ENCODE measurements around the gene NANP. TPM values are rescaled to one million over a fixed set of nuclear protein-coding genes. Genes with fewer than 3 reads are reported as not detected.
"Not testable (repeated sequence)": the region's sequence is repeated elsewhere in the genome, so short reads cannot be mapped to it uniquely, and the experiment has no call there.

Gene NANP
- total RNA-seq, 2 donors from 2014 or later = 3.1 to 3.3 TPM

DNA sequence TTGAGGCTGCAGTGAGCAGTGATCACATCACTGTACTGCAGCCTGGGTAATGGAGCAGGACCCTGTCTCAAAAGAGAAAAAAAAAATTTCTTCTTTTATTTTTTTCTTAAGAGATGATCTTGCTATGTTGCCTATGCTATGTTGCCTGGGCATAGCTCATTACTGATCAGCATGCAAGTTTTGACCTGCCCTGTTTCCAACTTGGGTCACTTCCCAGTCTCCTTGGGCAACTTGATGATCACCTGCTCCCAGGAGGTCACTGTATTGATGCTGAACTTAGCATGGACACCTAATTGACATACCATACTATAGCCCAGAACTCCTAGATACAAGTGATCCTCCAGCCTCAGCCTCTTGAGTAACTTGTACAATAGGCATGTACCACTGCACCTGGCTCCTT lies 30.7 kb upstream of the NANP start:
- TF ChIP-seq, protein P1, sequence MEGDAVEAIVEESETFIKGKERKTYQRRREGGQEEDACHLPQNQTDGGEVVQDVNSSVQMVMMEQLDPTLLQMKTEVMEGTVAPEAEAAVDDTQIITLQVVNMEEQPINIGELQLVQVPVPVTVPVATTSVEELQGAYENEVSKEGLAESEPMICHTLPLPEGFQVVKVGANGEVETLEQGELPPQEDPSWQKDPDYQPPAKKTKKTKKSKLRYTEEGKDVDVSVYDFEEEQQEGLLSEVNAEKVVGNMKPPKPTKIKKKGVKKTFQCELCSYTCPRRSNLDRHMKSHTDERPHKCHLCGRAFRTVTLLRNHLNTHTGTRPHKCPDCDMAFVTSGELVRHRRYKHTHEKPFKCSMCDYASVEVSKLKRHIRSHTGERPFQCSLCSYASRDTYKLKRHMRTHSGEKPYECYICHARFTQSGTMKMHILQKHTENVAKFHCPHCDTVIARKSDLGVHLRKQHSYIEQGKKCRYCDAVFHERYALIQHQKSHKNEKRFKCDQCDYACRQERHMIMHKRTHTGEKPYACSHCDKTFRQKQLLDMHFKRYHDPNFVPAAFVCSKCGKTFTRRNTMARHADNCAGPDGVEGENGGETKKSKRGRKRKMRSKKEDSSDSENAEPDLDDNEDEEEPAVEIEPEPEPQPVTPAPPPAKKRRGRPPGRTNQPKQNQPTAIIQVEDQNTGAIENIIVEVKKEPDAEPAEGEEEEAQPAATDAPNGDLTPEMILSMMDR (IDR thresholded peaks at IDR 0.05) = no peak
- no peak for DNase-seq
- Histone ChIP-seq H3K9me3 (no peaks in the 10 kb centered on the region), H3K9ac (ENCODE audit: low read depth in 2 of 2, low read length in 2 of 2) (no peak overlapping the region), H3K27ac (no peak overlapping the region), H3K4me1 (no peaks in the 10 kb centered on the region), H3K27me3 (no peaks in the 10 kb centered on the region), H3K4me3 (no peak overlapping the region), H3K36me3 (no peaks in the 10 kb centered on the region)
- intact Hi-C loops (cut with DNase I) = no loop called here

DNA sequence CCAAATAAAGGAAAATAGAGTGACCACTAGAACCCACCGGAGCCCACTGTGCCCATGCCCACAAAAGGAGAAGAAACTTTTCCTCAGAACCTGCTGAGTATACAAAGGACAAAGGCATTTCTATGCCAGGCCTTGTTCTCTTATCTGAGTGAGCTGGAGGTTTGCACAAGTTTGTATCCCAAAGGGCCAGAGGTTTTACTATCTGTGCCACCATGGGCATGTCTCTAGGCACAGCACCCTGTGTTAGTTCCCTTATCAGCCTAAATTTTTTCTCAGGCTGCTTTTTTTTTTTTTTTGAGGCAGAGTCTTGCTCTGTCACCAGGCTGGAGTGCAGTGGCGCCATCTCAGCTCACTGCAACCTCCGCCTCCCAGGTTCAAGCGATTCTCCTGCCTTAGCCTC lies 29.1 kb upstream of the NANP start:
- H3K27ac ChIP-seq; DNase-seq; H3K4me1 ChIP-seq; H3K27me3 ChIP-seq; intact Hi-C loops (cut with DNase I); H3K9me3 ChIP-seq; H3K9ac ChIP-seq (ENCODE audit: low read depth in 2 of 2, low read length in 2 of 2); H3K4me3 ChIP-seq; H3K36me3 ChIP-seq: not testable (repeated sequence)

DNA sequence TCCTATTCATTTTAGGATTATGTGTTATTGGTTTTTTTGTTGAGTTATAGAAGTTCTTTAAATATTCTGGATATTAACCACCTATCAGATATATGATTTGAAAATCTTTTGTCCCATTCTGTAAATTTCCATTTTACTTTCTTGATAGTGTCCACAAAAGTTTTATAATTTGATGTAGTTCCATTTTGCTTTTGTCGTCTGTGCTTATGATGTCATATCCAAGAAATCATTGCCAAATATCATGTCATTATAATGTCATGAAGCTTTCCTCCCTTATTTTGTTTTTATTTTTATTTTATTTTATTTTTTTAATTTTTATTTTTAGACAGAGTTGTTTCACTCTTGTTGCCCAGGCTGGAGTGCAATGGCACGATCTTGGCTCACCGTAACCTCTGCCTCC lies 21.0 kb upstream of the NANP start:
- H3K36me3 ChIP-seq = no peaks in the 10 kb centered on the region
- no peak overlapping the region for H3K4me3 ChIP-seq
- DNase-seq = no peak
- no peak overlapping the region for H3K9ac ChIP-seq (ENCODE audit: low read depth in 2 of 2, low read length in 2 of 2)
- H3K27ac ChIP-seq = no peak overlapping the region
- no peaks in the 10 kb centered on the region for H3K9me3 ChIP-seq
- intact Hi-C loops (cut with DNase I) = no loop called here
- H3K27me3 ChIP-seq = no peaks in the 10 kb centered on the region
- no peaks in the 10 kb centered on the region for H3K4me1 ChIP-seq
- TF ChIP-seq, protein P1 (IDR thresholded peaks at IDR 0.05) = no peak

DNA sequence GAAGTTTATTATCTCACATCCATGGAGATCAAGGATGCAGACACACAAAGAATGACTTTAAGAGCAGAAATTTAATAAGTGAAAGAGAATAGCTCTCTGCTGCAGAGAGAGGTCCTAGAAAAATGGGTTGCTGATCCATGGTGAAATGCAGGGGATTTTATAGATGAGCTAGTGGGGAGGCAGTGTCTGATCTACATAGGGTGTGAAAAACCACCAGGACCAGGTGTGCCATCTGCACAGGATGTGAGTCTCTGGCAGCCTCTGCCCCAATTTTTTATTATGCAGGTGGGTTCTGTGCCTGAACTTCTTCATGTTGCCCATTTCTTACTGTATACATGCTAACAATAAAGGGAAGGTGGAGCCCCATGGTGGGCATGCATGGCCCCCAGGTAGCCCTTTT lies 19.9 kb upstream of the NANP start:
- intact Hi-C loops (cut with DNase I) = no loop called here
- Histone ChIP-seq H3K36me3 (no peaks in the 10 kb centered on the region), H3K9me3 (no peaks in the 10 kb centered on the region), H3K27me3 (no peaks in the 10 kb centered on the region), H3K27ac (no peak overlapping the region), H3K4me3 (no peak overlapping the region), H3K4me1 (no peaks in the 10 kb centered on the region), H3K9ac (ENCODE audit: low read depth in 2 of 2, low read length in 2 of 2) (no peak overlapping the region)
- TF ChIP-seq, protein P1 (IDR thresholded peaks at IDR 0.05) = no peak
- DNase-seq = no peak

DNA sequence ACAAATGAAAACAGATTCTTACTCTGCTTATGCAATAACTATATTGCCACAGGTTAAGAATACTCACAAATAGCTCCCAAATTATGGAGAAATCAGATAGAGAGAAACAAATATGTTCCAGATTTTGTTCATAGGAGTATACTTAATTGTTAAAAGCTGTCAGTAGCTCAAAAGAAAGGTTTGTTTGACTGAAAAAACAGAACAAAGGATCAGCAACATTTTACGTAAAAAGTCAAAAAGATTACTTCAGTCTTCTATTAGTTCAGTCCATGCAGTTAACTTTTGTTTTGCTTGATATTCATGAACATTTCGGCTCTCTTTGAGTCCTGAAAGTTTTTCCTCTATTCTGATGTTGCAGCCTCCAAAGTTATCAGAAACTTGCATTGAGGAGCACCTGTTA lies 13.4 kb upstream of the NANP start:
- intact Hi-C loops (cut with DNase I) = no loop called here
- H3K4me1 ChIP-seq = no peaks in the 10 kb centered on the region
- no peaks in the 10 kb centered on the region for H3K36me3 ChIP-seq
- no peak overlapping the region for H3K27ac ChIP-seq
- no peak for DNase-seq
- H3K9ac ChIP-seq (ENCODE audit: low read depth in 2 of 2, low read length in 2 of 2) = no peak overlapping the region
- H3K27me3 ChIP-seq = no peaks in the 10 kb centered on the region
- TF ChIP-seq, protein P1 (IDR thresholded peaks at IDR 0.05) = no peak
- H3K9me3 ChIP-seq = no peaks in the 10 kb centered on the region
- no peak overlapping the region for H3K4me3 ChIP-seq

DNA sequence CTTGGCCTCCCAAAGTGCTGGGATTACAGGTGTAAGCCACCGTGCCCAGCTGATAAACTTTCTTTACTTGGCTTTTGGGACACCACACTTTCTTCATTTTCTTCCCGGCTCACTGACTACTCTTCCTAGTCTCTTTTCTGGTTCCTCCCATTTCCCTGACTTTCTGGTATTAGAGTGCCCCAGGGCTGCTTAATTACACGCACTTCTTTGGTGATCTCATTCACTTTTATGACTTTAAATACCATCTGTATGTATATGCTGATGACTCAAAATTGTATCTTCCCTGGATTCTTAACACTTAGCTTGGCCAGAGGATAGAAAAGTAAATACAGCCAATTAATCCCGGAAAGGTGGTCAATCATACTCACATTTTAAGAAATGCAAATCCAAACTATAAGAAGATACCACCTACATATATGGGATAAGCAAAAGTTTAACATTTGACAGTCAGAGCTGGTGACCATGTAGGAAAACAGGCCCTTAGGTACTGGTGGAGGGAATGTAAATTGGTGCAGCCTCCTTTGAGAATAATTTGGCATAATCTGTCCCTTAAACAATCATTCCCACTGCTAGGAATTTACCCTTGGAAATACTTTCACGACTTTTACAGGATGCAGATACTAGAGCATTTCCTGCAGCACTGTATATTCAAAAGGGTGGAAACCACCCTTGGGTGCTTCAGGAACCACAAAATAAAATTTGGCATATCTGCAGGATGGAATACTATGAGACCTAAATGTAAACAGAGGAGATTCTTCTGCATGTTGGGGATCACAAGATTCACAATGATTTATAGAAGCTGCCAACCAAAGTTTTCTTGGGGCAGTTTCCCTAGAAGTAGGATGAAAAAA lies 9.4 kb upstream of the NANP start:
- Histone ChIP-seq H3K4me3 (no peak overlapping the region), H3K27me3 (no peaks in the 10 kb centered on the region), H3K9ac (ENCODE audit: low read depth in 2 of 2, low read length in 2 of 2) (no peak overlapping the region), H3K9me3 (no peaks in the 10 kb centered on the region), H3K36me3 (no peaks in the 10 kb centered on the region), H3K4me1 (no peaks in the 10 kb centered on the region), H3K27ac (no peak overlapping the region)
- intact Hi-C loops (cut with DNase I) = no loop called here
- DNase-seq = no peak
- TF ChIP-seq, protein P1 (IDR thresholded peaks at IDR 0.05) = no peak

DNA sequence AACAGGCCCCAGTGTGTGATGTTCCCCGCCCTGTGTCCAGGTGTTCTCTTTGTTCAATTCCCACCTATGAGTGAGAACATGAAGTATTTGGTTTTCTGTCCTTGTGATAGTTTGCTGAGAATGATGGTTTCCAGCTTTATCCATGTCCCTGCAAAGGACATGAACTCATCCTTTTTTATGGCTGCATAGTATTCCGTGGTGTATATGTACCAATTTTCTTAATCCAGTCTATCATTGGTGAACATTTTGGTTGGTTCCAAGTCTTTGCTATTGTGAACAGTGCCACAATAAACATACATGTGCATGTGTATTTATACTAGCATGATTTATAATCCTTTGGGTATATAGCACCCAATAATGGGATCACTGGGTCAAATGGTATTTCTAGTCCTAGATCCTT lies 6.8 kb upstream of the NANP start:
- DNase-seq; H3K4me1 ChIP-seq; H3K27ac ChIP-seq; H3K4me3 ChIP-seq; H3K27me3 ChIP-seq; H3K9ac ChIP-seq (ENCODE audit: low read depth in 2 of 2, low read length in 2 of 2); H3K36me3 ChIP-seq; intact Hi-C loops (cut with DNase I); H3K9me3 ChIP-seq: not testable (repeated sequence)

Data from colonic mucosa (tissue), 4 donors.